ENCODE measurements around the gene SH3YL1.
A peak's percentile ranks its signal among the peaks of the same experiment; 100 is the strongest.

The SH3YL1 gene

GRCh38 chr2:281381-281780, 17.5 kb upstream of the SH3YL1 start:
- no peak for DNase-seq

- DNase-seq, result no peak
These were observed 16.8 kb upstream of the SH3YL1 start for GRCh38 chr2:280650-281110.

- DNase-seq, result no peak
These were observed 16.3 kb upstream of the SH3YL1 start for GRCh38 chr2:279956-280649.

DNA sequence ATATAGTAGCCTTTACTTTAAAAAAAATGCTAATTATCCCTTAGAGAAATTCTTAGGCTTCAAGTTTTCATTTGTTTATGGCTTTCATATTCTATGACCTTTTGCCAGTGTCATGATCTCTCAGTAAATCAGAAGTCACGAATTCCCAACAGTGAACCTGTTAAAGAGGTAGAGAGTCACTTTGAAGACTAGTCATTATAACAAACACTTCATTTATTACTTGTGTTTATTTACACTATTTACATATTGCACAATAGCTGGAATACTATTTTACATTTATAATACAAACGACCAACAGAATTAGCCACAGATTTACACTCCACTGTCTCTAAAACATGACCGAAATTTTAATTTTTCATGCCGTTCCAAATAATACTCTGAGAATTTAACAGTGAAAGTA, 15.5 kb upstream of the SH3YL1 start:
- DNase-seq, result no peak

- no peak for DNase-seq
These were observed 15.1 kb upstream of the SH3YL1 start for GRCh38 chr2:278927-279320.

GRCh38 chr2:278312-278926, 14.6 kb upstream of the SH3YL1 start:
- DNase-seq, result no peak

GRCh38 chr2:275466-275865, 11.6 kb upstream of the SH3YL1 start:
- no peak for DNase-seq

GRCh38 chr2:274503-274902, 10.7 kb upstream of the SH3YL1 start:
- DNase-seq, result no peak

DNA sequence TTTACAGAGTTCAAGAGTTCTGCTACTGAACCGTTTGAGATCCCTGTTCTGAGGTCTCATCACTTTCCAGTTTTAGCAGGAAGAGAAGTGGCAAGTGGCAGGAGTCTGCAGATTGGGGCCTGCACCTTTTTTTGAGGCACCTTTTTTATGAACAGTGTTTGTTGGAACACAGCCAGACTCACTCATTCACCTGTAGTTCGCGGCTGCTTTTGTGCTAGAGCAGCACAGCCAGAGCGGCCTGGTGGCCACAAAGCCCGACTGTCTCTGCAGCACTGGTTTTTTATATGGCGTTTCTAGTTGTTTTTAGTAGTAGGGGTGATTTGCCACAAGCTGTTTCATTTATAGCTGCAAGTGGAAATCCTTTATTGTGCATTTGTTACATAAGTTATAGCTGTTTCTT, 9.5 kb upstream of the SH3YL1 start:
- no peak for DNase-seq

DNA sequence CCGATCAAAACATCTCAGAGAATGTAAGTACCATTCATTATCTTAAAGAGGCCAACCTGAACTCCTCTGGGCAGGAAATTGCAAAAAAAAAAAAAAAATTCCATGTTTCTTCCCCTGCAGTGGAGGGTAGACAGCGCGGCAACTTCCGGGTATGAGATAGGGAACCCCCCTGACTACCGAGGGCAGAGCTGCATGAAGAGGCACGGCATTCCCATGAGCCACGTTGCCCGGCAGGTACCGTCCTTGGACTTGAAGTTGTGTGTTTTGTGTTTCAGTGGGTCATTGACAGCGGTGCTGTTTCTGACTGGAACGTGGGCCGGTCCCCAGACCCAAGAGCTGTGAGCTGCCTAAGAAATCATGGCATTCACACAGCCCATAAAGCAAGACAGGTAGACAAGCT, 8.1 kb upstream of the SH3YL1 start:
- DNase-seq, result no peak

DNA sequence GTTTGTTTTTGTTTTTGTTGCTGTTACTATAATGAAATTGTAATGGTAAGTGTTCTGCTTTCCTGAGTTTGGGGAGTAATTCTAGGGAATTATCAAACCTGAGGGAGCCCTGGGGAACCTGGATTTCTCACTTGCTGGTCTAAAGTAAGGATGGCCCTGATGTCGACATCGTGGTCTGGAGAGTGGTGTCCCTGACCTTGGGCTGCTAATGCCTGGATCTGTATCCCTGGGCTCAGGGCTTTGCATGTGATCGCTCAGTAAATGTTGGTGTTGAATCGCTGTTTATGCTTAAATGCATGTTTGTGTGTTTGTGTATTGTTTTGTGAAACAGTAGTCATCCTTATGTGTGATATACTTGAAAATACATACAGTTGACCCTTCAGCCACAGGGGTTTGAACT, 7.0 kb upstream of the SH3YL1 start:
- DNase-seq, result no peak

DNA sequence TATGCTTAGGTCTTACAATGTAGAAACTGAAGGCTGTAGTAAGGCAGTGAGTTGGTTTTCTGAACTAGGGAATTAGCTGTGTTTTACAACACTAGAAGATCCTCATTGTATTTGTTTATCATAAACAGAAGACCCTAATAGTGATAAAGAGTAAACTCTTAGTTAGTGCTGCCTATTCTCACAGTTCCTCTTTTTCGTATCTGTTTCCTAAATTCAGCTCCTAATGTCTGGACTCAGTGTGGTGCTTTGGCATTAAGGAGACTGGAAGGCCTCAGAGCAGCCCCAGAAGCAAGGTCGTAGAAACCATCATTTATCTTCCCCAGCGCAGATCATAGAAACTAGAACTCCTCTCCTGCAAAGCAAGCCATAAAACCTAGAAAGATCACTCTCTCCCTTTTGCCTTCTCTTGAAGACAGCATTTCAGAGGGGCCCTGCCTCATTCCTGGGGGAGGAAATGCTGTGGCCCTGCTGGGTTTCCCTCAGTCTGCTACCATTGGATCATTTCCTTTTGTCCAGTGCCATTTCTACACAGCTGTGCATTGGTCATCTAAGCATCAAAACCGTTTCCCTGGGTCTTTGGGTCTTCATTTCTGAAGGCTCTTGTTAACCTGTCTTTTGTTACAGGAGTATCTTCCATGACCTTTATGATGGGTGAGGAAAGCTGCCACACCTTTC, 5.7 kb upstream of the SH3YL1 start:
- no peak for DNase-seq

DNA sequence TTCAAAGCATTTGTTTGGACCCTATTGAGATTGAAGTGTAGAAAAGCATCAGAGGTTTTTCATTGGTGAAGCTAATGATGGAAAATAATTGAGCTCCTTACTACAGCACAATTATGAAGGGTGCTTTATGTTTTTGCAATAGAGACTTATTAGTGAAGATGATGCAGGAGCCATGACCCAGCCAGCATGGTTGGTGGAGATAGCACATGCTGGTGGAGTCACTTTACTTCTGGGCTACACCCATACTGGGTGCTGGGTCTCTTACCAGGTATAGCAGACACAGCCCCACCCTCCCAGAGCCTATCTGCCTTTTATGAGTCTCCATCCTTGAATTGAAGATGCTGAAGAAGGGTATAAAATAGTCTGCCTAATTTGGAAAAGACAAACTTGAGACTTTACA, 4.5 kb upstream of the SH3YL1 start:
- no peak for DNase-seq

DNA sequence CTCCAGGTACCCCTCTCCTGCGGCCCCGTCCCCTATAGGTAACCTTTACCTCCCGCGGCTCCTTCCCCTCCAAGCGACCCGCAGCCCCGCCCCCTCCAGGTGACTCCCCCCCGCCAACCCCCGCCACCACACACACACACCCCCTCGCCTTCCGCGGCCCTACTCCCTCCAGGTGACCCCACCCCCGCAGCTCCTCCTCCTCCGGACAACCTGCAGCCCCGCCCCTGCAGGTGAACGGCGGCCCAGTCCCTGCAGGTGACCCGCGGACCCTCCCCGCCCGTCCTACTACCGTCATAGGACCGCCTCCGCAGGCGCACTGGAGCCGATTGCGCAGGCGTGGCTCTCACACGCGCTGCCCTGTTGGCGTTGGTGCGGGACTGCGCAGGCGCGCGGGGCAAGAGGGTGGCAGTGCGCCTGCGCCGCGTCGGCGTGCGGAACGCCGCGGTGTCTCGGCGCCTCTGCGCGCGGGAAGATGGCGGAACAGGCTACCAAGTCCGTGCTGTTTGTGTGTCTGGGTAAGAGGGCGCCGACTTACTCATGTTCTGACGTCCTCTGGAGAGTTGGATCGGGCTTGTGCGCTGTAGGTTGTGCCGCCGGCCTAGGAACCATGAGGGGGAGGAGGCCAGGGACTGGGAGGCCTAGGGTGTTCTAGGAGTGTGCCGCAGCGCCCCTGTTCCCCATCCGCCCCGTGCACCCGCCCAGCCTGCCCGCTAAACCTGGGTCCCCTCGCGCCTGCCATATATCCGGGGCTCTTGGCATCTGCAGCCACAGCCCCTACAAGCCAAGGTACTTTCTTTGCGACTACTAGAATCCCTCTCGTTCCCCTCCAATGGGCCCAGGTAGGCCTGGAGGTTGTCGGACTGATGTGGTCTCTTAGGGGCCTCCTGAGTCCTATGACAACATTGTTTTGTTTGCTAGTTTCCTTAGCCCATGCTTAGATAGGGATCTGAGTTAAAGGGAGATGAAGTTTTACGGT, 949 bp upstream of the SH3YL1 start, which contains the start of gene ACP1:
Gene ACP1, plus strand, starts transcription at position 455 of the 976 bp plus-strand sequence. Its CDS starts 18 bp downstream, at position 473.
- DNase-seq, result peak; percentile 95

GRCh38 chr2:263022-263738, 652 bp downstream of the SH3YL1 start:
- no peak for DNase-seq

DNA sequence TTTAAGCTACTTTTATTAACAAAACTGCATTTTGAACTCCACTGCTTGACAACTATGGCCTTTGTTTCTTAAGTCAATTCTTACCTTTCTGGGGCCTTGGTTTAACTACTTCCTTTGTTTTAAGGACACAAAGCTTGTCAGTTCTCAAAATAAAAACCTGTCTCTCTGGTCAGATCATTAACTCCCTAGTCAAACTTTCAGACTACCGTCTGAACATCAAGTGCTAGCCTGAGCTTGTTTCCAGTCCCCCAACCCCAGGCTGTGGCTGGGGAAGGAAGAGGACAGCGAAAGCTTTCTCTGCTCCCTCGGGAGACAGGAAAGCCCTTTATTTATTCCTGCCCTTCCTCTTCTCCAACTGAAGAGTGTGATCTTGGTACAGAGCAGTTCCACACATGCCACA, 1.7 kb downstream of the SH3YL1 start:
- DNase-seq, result no peak

- no peak for DNase-seq
These were observed 3.2 kb downstream of the SH3YL1 start for GRCh38 chr2:260507-261161.

DNA sequence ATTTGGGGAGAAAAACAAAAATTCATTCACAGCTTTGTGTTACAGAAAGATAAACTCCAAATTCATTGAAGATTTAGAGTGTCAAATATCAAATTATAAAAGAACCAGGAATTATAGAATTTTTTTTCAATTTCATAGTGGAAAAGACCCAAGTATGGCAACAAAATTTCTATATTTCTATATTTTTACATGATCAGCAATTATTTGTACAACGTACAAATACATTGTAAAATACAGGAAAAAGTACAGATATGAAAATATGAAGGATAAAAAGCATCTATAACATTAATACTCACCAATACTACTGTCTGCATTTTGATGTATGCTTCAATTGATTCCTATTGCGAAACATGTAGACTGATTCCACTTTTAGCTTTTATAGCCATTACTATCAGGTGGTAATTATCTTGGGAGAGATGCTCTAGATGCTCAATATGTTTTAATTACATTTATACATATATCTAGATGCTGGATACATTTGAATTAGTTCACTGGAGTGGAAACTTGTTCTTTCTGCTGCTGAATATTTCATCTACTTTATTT, 4.0 kb downstream of the SH3YL1 start:
- no peak for DNase-seq

DNA sequence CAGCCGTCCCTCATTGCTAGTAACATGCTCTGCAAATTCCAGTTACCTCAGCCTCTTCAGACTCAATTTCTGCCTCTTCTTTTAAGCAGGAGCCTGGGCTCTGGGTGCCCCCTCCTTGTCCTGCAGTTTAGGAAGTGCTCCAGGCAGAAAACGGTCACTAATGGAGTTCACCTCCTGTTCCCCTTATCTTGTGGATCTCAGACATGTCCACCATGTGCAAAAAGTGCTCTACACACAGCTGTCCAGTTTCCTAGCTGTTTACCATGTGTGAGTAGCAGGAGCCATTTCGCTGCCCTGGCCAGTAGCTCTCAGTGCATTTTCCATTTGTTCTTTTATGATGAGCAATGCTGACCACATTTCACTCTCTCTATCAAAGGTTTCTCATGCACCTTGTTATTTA, 4.9 kb downstream of the SH3YL1 start:
- DNase-seq, result no peak

DNA sequence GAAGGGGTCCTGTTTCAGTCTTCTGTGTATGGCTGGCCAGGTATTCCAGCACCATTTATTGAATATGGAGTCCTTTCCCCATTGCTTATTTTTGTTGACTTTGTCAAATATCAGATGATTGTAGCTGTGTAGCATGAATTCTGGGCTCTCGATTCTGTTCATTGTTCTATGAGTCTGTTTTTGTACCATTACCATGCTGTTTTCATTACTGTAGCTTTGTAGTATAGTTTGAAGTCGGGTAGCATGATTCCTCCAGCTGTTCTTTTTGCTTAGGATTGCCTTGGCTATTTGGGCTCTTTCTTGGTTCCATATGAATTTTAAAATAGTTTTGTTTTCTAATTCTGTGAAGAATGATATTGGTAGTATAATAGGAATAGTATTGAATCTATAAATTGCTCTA, 6.0 kb downstream of the SH3YL1 start:
- DNase-seq, result no peak

- DNase-seq, result no peak
These were observed 6.4 kb downstream of the SH3YL1 start for GRCh38 chr2:257429-257828.

All from kidney glomerular epithelial cell (primary cell).